ENCODE results near the gene VDR. TPM values are rescaled to one million over a fixed set of nuclear protein-coding genes. Genes with fewer than 3 reads are reported as not detected.

The VDR gene
- total RNA-seq, 4 donors from 2014 or later = 0.26 to 2.0 (median 0.49) TPM

- Histone ChIP-seq H3K9me3 (no peaks in the 10 kb centered on the region), H3K4me1 (no peaks in the 10 kb centered on the region), H3K27ac (no peak overlapping the region), H3K4me3 (no peak overlapping the region), H3K27me3 (no peaks in the 10 kb centered on the region), H3K36me3 (no peaks in the 10 kb centered on the region)
- DNase-seq = no peak
- TF ChIP-seq, protein P1, sequence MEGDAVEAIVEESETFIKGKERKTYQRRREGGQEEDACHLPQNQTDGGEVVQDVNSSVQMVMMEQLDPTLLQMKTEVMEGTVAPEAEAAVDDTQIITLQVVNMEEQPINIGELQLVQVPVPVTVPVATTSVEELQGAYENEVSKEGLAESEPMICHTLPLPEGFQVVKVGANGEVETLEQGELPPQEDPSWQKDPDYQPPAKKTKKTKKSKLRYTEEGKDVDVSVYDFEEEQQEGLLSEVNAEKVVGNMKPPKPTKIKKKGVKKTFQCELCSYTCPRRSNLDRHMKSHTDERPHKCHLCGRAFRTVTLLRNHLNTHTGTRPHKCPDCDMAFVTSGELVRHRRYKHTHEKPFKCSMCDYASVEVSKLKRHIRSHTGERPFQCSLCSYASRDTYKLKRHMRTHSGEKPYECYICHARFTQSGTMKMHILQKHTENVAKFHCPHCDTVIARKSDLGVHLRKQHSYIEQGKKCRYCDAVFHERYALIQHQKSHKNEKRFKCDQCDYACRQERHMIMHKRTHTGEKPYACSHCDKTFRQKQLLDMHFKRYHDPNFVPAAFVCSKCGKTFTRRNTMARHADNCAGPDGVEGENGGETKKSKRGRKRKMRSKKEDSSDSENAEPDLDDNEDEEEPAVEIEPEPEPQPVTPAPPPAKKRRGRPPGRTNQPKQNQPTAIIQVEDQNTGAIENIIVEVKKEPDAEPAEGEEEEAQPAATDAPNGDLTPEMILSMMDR (IDR thresholded peaks at IDR 0.05) = no peak
- no peak for TF ChIP-seq POLR2A (IDR thresholded peaks at IDR 0.05)
- intact Hi-C loops (cut with DNase I; ENCODE audit: low total_unique reads) = no loop called here
These were observed 42.5 kb upstream of the VDR start for GRCh38 chr12:47947341-47947740.

DNA sequence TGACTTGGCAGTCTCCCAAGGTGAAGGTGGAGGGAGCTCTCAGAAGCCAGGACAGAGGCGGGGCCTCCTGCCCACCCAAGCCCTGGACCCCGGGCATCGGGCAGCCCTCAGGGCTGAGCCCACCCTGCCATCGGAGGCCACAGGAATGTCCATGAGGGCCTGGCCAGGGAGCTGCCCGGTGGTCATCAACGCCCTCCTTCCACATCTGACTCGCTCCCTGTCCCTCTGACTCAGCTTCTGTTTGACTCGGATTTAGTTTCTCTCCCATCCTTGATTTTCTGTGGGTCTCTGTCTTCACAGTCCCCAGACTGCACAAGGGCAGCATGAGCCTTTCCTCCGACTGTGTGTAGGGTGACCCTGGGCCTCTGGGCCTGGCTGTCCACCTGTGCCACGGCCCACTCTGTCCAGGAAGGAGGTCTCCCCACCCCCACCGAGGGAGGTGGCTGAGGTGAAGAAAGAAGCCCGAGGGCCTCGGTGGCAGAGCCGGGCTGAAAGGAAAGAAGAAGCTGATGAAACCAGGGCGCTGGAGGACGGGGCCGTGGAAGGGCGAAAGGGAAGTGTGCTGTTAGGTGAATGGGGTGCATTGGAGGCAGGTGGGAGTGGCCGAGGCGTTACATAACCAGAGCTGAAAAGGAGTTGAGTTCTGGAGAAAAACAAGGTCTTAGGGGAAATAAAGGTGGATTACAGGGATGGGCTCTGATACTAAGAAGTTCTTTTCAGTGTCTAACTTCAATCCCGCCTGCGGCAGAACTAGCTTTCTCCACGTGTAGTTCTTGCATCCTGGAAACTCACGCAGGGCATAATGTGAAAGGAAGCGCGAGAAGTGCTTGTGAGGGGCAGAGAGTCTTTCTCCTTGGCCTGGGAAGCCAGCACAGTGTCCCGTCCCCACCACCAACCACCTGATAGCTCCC, 41.9 kb upstream of the VDR start:
- intact Hi-C loops (cut with DNase I; ENCODE audit: low total_unique reads) = no loop called here
- H3K36me3 ChIP-seq = no peaks in the 10 kb centered on the region
- no peak overlapping the region for H3K27ac ChIP-seq
- no peaks in the 10 kb centered on the region for H3K4me1 ChIP-seq
- no peak for TF ChIP-seq POLR2A (IDR thresholded peaks at IDR 0.05)
- TF ChIP-seq, protein P1 (IDR thresholded peaks at IDR 0.05) = no peak
- DNase-seq = no peak
- H3K4me3 ChIP-seq = no peak overlapping the region
- no peaks in the 10 kb centered on the region for H3K27me3 ChIP-seq
- H3K9me3 ChIP-seq = no peaks in the 10 kb centered on the region

DNA sequence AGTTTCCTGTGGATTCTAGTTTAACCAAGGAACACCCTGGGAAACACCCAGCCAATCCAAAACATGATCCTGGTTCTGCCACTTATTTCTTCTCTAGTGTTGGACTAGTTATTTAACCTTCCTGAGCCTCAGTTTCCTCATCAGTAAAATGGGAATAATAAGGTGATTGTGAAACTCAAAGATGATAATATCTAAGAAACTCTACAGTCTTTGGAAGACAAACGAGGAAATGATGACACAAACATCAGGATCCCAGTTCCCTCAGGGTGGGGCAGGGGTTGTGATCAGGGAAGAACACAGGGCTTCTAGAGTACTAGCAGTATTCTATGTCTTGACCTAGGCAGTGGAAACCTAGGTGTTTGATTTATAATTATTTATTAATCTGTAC, 40.5 kb upstream of the VDR start:
- no peak for DNase-seq
- Histone ChIP-seq H3K9me3 (no peaks in the 10 kb centered on the region), H3K4me1 (no peaks in the 10 kb centered on the region), H3K27me3 (no peaks in the 10 kb centered on the region), H3K4me3 (no peak overlapping the region), H3K36me3 (no peaks in the 10 kb centered on the region), H3K27ac (no peak overlapping the region)
- intact Hi-C loops (cut with DNase I; ENCODE audit: low total_unique reads) = no loop called here
- TF ChIP-seq POLR2A (IDR thresholded peaks at IDR 0.05) = no peak
- TF ChIP-seq, protein P1 (IDR thresholded peaks at IDR 0.05) = no peak

GRCh38 chr12:47944685-47945340, 40.0 kb upstream of the VDR start:
- Histone ChIP-seq H3K27ac (no peak overlapping the region), H3K27me3 (no peaks in the 10 kb centered on the region), H3K4me3 (no peak overlapping the region), H3K4me1 (no peaks in the 10 kb centered on the region), H3K36me3 (no peaks in the 10 kb centered on the region), H3K9me3 (no peaks in the 10 kb centered on the region)
- DNase-seq = no peak
- intact Hi-C loops (cut with DNase I; ENCODE audit: low total_unique reads) = no loop called here
- TF ChIP-seq, protein P1 (IDR thresholded peaks at IDR 0.05) = no peak
- TF ChIP-seq POLR2A (IDR thresholded peaks at IDR 0.05) = no peak

Data from uterus (tissue), 4 donors.